PC-9 (cell line): ENCODE data around the gene KDM1B. TPM values are rescaled to one million over a fixed set of nuclear protein-coding genes. Genes with fewer than 3 reads are reported as not detected.

Experiments
- BruUV-seq: library from RNA; stranded (reverse); fragments of 400-500 nt; replicated peaks from 2 replicates; lab custom pipeline; 2021; lab: Mats Ljungman, UMichigan
- CTCF ChIA-PET: fragments of 300-600 bp; sonication (Branson Sonifier 250); formaldehyde crosslinking; loops from one replicate; lab custom pipeline; 2022; ENCODE audit warnings: antibody characterized with exemption; lab: Charles Lee
- POLR2A ChIA-PET: fragments of 300-600 bp; sonication (Branson Sonifier 250); formaldehyde crosslinking; loops from one replicate; lab custom pipeline; 2022; ENCODE audit warnings: antibody characterized with exemption; ENCODE audit not compliant: unreplicated experiment; lab: Charles Lee
- DNase-seq, 2 experiments: peaks; one replicate each; pipeline versions ENCODE4 v3.0.0 to v3.0.0-alpha.2; 2015 to 2022; ENCODE audit warnings: mixed read lengths in 1 of 2
- H2AFZ ChIP-seq: fragments of 200-600 bp; sonication (generic); 2 replicates; pipeline ENCODE4 v1.8.1; 2017; ENCODE audit warnings: antibody characterized with exemption
- H3F3A ChIP-seq: fragments of 200-600 bp; sonication (generic); 2 replicates; pipeline ENCODE4 v1.8.1; 2017; ENCODE audit warnings: antibody characterized with exemption, mild to moderate bottlenecking, low read depth; ENCODE audit not compliant: insufficient read depth
- H3K27ac ChIP-seq: fragments of 200-600 bp; sonication (generic); 2 replicates; pipeline ENCODE4 v1.6.1; 2016; ENCODE audit warnings: mixed run types
- H3K27me3 ChIP-seq: fragments of 200-600 bp; sonication (generic); 2 replicates; pipeline ENCODE4 v1.6.1; 2016; ENCODE audit warnings: low read depth, mixed run types; ENCODE audit not compliant: insufficient read depth
- H3K36me3 ChIP-seq: fragments of 200-600 bp; sonication (generic); 2 replicates; pipeline ENCODE4 v1.6.1; 2016; ENCODE audit warnings: low read depth, mixed run types
- H3K4me1 ChIP-seq: fragments of 200-600 bp; sonication (generic); replicated peaks from 2 replicates; pipeline ENCODE4 v1.6.1; 2016; ENCODE audit warnings: mixed run types; ENCODE audit not compliant: insufficient read depth
- H3K4me2 ChIP-seq: fragments of 200-600 bp; sonication (generic); 2 replicates; pipeline ENCODE4 v1.6.1; 2017; ENCODE audit warnings: mixed run types
- H3K4me3 ChIP-seq: fragments of 200-600 bp; sonication (generic); 2 replicates; pipeline ENCODE4 v1.6.1; 2016; ENCODE audit warnings: mixed run types
- H3K79me2 ChIP-seq: fragments of 200-600 bp; sonication (generic); 2 replicates; pipeline ENCODE4 v1.6.1; 2017; ENCODE audit warnings: low read depth, mixed run types
- H3K9me2 ChIP-seq: fragments of 200-600 bp; sonication (generic); 2 replicates; pipeline ENCODE4 v1.8.1; 2017; ENCODE audit warnings: mild to moderate bottlenecking; ENCODE audit not compliant: insufficient read depth
- H3K9me3 ChIP-seq: fragments of 200-600 bp; sonication (generic); 2 replicates; pipeline ENCODE4 v1.8.1; 2016; ENCODE audit warnings: low read depth; ENCODE audit not compliant: insufficient read depth
- H4K20me1 ChIP-seq: fragments of 200-600 bp; sonication (generic); 2 replicates; pipeline ENCODE4 v1.8.1; 2017; ENCODE audit not compliant: insufficient read depth
- EZH2 ChIP-seq: fragments of 200-600 bp; sonication (generic); IDR thresholded peaks from 2 replicates; pipeline ENCODE4 v1.8.0; 2017; ENCODE audit warnings: antibody characterized with exemption, low read depth
- intact Hi-C: fragments of 100-400 bp; cut with micrococcal nuclease; formaldehyde crosslinking; loops from one replicate; pipeline ENCODE4 v1.10.0; 2022; ENCODE audit not compliant: unreplicated experiment
- total RNA-seq: library from RNA; stranded (reverse); gene quantifications from 2 replicates; pipeline ENCODE4 v1.2.3, GENCODE V29; 2021
- TF ChIP-seq, protein P1 (sequence below): fragments of 200-600 bp; sonication (generic); conservative IDR thresholded peaks from 2 replicates; pipeline ENCODE4 v1.6.1; 2017; ENCODE audit warnings: mixed run types, antibody characterized with exemption, mild to moderate bottlenecking, moderate library complexity

KDM1B gene
- total RNA-seq, 1 experiment from 2014 or later = 21.5 TPM

DNA sequence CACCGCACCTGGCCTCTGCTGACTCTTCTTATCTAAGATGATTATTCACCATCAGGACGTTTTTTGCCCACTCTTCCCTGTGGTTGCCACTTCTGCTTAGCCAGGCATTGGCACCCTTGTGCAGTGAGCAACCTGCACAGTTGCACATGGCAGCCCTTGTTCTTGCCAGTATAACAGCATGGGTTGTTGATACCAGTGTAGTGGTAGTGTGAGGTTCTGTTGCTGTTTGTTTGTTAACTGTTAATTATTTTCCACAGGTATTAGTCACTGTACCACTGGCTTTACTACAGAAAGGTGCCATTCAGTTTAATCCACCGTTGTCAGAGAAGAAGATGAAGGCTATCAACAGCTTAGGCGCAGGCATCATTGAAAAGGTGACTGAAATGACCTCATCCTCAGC is 57.0 kb downstream of the KDM1B start:
- Histone ChIP-seq H3F3A (no peaks in the 10 kb centered on the region), H3K27me3 (no peaks in the 10 kb centered on the region), H3K4me3 (no peak overlapping the region), H3K9me3 (no peaks in the 10 kb centered on the region), H3K9me2 (no peaks in the 10 kb centered on the region), H3K4me1 (no peaks in the 10 kb centered on the region), H2AFZ (no peak overlapping the region), H4K20me1 (no peaks in the 10 kb centered on the region), H3K36me3 (no peaks in the 10 kb centered on the region), H3K79me2 (no peaks in the 10 kb centered on the region), H3K4me2 (no peak overlapping the region), H3K27ac (no peak overlapping the region)
- BruUV-seq = no TSS peak
- intact Hi-C loops = no loop called here
- CTCF ChIA-PET = no interaction called here
- DNase-seq = no peak
- POLR2A ChIA-PET = no interaction called here
- TF ChIP-seq, protein P1, sequence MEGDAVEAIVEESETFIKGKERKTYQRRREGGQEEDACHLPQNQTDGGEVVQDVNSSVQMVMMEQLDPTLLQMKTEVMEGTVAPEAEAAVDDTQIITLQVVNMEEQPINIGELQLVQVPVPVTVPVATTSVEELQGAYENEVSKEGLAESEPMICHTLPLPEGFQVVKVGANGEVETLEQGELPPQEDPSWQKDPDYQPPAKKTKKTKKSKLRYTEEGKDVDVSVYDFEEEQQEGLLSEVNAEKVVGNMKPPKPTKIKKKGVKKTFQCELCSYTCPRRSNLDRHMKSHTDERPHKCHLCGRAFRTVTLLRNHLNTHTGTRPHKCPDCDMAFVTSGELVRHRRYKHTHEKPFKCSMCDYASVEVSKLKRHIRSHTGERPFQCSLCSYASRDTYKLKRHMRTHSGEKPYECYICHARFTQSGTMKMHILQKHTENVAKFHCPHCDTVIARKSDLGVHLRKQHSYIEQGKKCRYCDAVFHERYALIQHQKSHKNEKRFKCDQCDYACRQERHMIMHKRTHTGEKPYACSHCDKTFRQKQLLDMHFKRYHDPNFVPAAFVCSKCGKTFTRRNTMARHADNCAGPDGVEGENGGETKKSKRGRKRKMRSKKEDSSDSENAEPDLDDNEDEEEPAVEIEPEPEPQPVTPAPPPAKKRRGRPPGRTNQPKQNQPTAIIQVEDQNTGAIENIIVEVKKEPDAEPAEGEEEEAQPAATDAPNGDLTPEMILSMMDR = no peak
- TF ChIP-seq EZH2 = no peak

DNA sequence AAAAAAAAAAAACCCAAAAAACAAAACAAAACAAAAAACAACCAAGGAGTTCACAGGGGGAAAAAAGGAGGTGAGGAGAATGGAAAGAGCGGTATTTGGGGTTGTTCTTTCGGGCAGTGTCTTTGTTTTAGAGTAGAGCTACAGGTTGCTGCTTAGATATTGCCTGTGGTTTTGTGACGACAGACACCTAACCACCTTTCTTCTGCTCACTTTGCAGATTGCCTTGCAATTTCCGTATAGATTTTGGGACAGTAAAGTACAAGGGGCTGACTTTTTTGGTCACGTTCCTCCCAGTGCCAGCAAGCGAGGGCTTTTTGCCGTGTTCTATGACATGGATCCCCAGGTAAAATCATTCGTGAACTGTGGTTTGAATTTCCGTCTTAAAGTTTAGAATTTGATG is 58.2 kb downstream of the KDM1B start:
- Histone ChIP-seq H2AFZ (no peak overlapping the region), H3K4me3 (no peak overlapping the region), H3K27ac (no peak overlapping the region), H3F3A (no peaks in the 10 kb centered on the region), H4K20me1 (no peaks in the 10 kb centered on the region), H3K4me2 (no peak overlapping the region), H3K36me3 (no peaks in the 10 kb centered on the region), H3K4me1 (no peaks in the 10 kb centered on the region), H3K9me3 (no peaks in the 10 kb centered on the region), H3K9me2 (no peaks in the 10 kb centered on the region), H3K79me2 (no peaks in the 10 kb centered on the region), H3K27me3 (no peaks in the 10 kb centered on the region)
- POLR2A ChIA-PET = no interaction called here
- CTCF ChIA-PET = no interaction called here
- TF ChIP-seq, protein P1 = no peak
- TF ChIP-seq EZH2 = no peak
- DNase-seq = no peak
- intact Hi-C loops = no loop called here
- BruUV-seq = no TSS peak

DNA sequence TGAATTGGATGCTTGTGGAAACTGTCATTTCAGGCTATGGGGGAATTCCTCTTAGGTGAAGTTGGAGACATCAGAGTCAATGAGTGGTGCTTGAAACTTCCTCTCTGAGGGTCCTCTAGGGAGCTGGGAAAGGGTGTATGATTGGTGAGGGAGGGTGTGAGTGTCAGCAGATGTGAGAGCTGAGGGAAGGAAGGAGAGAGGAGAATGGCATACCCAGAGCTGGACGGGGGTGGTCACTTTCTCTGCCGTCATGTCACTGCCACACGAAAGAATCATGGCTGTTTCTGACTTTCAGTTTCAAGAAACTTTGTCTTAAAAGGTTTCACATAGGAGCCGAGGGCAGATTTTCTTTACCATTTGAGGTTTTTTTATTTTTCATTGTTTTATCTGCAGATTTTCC is 58.8 kb downstream of the KDM1B start:
- intact Hi-C loops = no loop called here
- BruUV-seq = no TSS peak
- Histone ChIP-seq H3K9me2 (no peaks in the 10 kb centered on the region), H3K27me3 (no peaks in the 10 kb centered on the region), H3K27ac (no peak overlapping the region), H3K4me3 (no peak overlapping the region), H3K9me3 (no peaks in the 10 kb centered on the region), H3K79me2 (no peaks in the 10 kb centered on the region), H3F3A (no peaks in the 10 kb centered on the region), H4K20me1 (no peaks in the 10 kb centered on the region), H2AFZ (no peak overlapping the region), H3K4me1 (no peaks in the 10 kb centered on the region), H3K36me3 (no peaks in the 10 kb centered on the region), H3K4me2 (no peak overlapping the region)
- no peak for DNase-seq
- ChIA-PET POLR2A (no interaction called here), CTCF (no interaction called here)
- TF ChIP-seq, protein P1 = no peak
- TF ChIP-seq EZH2 = no peak
